NOMO-1 treated with dmso at 0.1 percent for 144 hours (cell line): Measurements from ENCODE around the gene CATSPERD.

Experiments
- DNase-seq: peaks from one replicate; lab custom pipeline; 2025; ENCODE audit not compliant: unreplicated experiment; lab: John Stamatoyannopoulos, UW

Gene CATSPERD

DNA sequence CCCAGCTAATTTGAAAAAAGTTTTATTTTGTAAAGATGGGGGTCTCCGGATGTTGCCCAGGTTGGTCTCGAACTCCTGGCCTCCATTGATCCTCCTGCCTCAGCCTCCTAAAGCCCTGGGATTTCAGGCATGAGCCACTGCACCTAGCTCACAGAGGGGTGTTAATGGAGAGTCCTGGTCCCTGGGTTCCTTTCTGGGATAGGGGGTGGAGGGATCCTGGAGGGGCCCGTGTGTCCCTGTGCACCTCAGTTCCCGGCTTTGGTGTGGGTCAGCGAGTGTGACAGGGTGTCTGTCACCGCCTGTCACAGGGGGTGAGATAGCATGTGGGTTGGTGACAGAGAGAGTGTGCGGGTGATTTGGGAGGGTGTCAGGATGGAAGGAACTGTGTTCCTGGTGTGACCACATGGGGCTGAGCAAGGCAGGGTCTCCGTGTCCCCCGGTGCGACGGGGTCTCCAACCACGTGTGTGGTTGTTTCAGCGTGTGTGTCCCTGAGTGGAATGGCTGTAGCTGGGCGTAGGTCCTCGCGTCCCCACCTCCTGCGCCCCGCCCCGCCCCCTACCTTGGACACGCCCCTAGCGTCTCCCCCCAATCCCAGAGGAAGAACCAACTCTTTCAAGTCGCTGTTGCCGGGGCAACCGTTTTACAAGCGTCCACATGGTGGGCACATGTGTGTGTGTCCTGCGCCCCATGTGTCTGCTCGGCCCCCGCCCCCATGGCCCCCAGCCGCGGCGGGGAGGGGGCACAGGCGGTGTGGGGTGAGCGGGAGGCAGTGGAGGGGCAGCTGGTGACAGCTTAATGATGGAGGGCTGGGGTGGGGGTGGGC is 81.6 kb downstream of the CATSPERD start:
- DNase-seq = no peak

DNA sequence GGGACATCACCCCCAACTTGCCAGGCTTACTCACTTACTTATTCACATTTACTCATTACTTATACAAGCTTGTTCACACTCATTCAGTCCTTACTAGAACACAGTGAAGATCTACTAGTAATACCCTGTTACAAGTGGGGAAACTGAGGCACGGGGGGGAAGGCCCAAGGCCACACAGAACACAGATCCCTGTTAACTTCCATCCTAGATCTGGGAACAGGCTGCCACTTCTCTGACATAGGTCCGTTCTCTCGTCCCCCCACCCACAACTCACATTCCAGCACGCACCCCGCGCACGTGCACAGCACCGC is 83.0 kb downstream of the CATSPERD start:
- DNase-seq = no peak

DNA sequence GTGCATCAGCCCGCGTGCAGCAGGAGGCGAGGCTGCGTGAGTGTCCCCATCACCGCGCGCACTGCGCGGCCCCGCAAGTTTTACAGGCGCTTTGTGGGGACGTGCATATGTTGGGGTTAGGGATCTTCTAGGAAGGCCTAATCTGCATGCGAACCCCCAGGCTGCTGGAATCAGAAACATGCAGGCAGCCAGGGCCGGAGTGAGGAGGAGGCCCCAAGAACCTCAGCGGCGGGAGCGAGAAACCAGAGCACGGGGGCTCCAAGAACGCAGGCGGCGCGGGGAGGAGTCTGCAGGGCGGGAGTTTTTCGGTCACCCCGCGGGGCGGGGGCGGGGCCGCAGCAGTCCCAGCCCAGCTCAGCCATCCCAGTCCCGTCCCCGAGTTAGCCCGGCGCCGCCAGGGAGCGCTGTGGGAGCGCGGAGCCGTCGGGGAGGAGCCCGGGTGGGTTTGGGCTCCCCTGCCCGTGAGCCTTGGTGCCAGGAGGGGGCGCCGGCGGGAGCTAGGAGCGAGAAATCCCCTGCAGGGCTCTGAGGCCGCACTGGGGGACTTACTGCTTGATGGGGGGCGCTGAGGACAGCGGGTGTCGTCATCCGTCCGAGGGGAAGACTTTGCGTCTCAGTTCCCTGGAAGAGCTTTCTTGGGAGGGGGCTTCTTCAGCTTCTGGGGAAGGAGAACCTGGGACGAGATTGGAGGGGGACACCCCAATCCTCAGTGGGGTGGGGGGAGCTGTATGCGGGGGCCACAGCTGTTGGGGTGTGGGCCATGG is 83.5 kb downstream of the CATSPERD start:
- peak; percentile 94 for DNase-seq

DNA sequence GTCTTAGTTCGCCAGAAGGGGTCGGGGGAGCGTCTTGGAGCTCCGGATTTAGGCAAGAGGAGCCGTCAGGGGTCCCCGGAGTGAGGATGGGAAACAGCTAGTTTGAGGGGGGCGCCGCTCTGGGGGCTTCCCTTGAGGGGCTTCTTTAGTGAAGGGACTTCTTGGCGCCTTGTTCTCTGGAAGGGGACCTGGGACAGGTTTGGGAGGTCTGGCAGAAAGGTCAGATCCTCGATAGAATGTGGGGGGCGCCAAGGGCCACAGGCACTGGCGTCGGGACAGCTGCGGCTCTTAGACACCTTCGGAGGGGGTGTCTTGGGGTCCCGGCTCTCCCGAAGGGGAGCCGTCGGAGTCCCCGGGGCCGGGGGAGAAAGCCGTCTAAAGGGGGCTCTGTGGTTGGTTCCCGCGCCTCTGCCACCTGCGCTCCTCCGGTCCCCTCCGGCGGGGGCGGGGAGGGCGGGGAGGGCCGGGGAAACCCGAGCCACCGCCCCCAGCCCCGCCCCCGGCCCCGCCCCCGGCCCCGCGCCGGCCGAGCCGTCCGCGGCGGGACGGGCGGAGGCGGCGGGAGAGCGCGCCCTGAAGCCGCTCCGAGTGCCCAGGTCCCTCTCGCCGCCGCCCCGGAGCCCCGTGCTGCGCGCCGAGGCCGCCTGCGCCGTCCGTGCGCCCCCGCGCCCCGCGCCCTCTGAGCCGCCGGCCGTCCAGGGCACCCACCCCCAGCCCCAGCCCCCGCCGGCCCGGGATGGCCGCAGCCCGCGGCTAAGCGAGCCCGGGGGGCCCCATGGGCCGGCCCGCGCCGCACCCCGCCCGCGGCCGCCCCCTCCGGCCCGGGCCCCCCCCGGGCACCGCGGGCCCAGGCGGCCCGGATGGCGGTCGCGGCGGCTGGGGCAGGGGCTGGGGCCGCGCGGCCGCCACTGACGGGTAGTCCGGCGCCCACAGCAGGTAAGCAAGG is 84.4 kb downstream of the CATSPERD start, which contains the start of gene NRTN:
Gene NRTN (plus strand): TSS at position 552 of the 946 bp plus-strand sequence. CDS start 19,099 bp downstream, outside the sequence.
- no peak for DNase-seq

DNA sequence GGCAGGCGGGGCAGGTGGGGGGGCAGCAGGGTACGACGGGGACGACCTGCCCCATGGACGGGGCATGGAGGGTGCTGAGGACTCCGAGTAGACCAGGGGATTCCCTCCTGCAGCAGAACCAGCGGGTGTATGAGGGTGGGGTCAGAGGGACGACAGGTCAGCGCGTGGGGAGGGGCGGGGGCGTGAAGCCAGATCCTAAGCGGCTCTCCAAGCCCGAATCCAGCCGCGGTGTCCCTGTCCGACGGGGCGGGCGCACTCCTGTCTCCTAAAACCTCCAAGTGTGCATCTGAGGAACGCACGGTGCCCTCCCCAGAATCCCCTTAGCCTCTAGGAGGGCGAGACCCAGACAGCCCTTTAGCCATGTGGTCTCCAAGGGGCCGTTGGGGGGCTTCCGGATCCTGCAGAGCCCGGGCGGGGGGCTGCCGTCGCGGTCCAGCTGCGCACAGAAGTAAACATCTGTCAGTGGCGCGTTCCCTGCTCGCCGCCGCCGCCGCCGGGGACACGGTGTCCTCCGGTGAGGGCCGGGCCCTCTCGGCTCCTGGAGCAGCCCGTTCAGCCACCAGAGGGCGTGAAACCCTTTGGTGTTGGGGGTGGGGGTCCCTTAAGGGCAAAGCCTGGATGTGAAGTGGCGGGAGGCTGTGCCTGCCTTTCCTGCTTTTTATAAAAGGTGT is 85.2 kb downstream of the CATSPERD start:
- no peak for DNase-seq

DNA sequence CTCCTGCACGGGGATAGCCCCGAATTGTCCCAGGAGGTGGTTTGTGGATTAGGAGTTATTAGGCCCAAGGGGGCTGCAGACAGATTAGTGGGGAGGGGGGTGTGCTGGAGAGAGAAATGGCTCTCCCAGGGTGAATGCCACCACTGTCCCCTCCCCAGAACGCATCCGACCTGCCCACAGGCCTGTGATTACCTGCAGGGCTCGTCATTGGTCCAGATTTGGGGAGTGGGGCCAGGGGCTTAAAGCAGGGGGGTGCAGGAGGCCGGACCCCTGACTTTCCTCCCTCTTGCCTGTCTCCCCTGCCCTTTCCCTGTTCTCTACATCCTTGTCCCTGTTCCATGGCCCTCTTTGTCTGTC is 85.7 kb downstream of the CATSPERD start:
- no peak for DNase-seq

DNA sequence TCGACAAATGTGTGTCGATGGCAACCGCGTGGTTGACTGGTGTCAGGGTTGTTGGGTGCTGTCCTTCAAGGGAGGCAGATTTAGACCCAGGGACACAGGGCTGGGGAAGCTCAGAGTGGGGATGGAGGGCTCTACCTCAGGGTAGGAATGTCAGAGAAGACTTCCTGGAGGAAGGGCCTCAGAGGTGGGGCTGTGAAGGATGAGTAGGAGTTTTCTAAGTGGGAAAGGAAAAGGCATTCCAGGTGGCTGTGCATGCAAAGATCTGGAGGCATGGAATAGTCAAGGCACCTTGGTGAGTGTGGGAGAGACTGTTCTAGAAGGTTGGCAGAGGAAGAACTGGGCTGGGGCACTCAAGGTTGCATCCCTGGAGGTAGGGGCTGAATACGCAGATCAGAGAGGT is 86.5 kb downstream of the CATSPERD start:
- no peak for DNase-seq

DNA sequence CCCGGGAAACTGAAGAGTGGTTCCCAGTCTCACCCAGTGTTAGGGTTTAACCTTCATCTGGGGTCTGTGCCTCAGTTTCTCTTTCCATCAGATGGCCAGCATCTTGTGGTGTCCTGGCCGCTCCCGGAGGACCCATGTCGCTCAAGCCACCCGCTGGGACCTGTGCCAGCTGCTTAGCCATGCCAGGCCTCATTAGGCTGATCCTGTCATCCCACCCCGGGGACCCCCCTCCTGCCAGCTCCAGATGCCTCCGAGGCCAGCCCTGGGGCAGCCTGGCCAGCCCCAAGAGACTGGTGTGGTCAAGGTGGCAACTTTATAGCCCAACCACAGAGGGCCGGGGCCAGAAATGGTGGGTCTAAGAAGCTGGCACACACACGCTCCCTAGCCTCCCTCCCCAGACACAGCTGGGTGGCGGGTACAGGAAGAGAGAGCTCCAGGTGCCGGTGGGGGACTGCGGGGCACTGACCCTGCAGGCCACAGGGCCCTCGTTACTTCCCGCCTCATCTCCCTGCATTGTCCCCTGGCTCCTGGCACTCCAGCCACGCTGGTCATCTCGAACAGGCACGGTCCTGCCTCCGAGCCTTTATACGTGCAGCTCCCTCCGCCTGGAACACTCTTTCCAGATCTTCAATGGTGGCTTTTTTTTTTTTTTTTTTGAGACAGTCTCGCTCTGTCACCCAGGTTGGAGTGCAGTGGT is 87.8 kb downstream of the CATSPERD start:
- DNase-seq = no peak

DNA sequence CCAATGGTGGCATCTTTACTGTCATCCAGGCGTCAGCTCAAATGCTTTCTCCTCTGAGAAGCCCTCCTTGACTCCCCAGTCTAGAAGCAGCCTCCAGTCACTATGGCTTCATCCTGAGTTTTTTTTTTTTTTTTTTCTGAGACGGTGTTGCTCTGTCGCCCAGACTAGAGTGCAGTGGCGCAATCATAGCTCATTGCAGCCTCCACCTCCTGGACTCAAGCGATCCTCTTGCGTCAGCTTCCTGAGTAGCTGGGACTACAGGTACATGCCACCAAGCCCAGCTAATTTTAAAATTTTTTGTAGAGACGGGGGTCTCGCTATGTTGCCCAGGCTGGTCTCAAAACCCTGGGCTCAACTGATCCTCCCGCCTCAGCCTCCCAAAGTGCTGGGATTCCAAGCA is 88.6 kb downstream of the CATSPERD start:
- peak; percentile 34 for DNase-seq

DNA sequence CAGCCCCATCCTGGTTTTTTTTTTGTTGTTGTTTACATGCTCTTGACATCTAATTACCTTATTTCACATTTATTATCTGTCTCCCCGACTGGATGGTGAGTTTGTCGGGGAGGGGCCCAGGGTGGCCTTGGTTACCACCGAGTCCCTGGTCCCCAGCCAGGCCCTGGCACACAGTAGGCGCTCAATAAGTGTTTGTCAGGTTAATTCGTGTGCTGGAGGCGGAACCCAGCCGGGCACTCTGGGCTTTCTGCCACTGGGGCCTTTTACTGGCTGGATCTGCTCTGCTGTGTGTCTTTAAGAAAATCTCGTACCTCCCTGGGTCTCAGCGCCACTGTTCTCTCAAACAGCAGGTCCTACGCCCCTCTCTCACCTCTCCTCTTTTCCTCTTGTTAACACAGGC is 89.0 kb downstream of the CATSPERD start:
- no peak for DNase-seq

DNA sequence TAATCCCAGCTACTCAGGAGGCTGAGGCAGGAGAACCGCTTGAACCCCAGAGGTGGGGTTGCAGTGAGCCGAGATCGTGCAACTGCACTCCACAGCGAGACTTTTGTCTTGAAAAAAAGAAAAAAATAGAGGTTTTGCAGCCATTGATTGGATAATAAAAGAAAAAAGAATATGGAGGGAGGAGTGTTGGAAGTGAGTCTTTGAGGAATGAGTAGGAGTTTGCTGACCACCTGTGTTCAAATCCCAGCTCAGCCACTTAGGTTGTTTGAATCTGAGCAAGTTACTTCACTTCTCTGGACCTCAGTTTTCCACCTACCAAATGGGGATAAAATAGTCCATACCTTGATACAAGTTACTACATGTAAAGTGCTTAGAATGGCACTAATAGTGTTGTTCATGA is 90.7 kb downstream of the CATSPERD start:
- DNase-seq = no peak

DNA sequence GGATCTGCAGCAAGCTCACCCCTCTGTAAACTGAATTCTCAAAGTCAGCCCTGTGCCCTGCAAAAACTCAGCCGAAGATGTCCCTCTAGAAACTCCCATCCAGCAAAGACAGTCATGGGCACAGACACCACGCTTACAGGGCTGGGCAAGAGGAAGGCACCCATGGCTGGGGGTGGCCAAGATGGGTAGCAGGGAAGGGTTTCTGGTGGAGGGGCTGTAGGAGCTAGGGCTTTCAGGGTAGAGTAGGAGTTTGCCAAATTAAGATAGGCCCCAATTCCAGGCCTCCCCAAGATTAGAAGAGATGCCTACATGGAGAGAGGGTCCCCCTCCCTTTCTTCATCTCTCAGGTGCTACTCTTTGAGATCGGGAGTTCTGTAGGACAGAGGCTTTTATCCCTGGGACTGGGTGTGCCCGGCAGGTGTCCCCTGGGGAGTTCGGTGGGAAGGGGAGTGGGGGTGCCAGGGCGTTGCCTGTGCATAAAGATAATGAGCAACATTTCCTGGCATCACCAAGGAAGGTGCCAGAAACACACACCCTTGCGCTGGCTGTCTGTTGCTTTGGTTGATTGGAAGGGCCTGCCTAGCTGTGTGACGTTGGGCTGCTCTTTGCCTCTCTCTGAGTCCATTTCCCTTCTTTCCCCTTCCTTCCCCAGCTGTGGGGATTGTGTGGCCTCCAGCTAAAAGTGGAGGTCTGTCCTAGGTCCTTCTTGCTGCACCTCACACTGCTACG is 93.8 kb downstream of the CATSPERD start:
- DNase-seq = no peak

DNA sequence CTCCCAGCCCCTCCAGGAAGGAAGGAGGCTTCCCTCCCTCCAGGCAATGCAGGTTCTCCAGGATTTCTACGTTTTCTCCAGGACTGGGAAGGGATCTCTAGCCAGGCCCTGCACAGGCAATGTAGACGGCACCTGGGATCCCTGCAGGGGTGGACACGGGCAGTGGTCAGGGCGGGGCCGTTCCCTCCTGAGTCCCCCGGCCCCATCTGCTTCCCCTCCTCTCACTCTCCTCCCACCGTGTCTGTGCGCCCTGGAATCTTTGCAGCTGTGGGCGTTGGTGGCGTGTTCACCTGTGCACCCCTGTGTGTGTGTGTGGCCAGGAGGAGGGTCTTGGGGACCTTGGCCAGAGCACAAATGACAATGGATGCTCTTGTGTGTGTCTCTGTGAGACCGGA is 94.4 kb downstream of the CATSPERD start:
- DNase-seq = no peak

DNA sequence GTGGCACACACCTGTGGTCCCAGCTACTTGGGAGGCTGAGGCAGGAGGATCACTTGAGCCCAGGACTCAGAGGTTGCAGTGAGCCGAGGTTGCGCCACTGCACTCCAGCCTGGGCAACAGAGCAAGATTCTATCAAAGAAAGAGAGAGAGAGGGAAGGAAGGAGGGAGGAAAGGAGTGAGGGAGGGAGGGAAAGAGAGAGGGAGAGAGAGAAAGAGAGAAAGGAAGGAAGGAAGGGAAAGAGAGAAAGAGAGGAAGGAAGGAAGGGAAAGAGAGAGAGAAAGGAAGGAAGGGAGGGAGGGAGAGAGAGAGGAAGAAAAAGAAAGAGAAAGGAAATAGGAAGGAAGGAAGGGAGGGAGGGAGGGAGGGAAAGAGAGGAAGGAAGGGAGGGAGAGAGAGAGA is 96.8 kb downstream of the CATSPERD start:
- DNase-seq = no peak

DNA sequence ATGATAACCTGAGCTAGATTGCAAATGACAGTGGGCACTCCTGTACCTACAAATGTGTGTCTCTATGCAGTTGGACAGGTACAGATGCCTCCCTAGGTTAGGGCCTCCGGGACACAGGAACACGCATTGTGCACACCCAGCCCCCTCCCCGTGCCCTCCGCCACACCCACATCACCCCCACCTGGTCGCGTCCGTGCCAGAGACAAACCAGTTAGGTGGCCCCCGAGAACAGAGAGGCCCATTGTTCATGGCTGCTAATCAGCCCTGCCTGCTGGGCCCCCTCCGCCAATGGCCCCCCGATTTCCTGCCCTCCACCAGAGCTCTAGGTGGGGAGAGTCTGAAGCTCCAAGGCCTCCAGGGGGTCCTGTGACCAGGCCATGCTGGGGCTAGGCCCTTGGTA is 98.2 kb downstream of the CATSPERD start:
- DNase-seq = no peak

DNA sequence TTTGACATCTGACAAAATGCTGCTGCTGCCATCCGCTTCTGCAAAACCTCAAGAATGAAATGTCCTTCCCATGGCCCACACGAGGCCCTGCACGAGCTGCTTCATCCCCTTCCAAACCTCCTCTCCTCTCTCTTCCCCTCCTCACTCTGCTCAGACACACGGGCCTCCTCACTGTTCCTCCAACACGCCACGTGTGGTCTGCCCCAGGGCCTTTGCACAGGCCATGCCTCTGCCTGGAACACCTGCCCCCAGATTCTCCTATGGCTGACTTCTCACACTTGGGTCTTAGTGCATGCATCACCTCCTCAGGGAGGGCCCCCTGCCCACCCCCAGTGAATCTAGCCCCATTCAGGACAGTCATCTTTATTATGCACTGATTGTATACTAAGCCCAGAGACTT is 100.3 kb downstream of the CATSPERD start:
- no peak for DNase-seq

DNA sequence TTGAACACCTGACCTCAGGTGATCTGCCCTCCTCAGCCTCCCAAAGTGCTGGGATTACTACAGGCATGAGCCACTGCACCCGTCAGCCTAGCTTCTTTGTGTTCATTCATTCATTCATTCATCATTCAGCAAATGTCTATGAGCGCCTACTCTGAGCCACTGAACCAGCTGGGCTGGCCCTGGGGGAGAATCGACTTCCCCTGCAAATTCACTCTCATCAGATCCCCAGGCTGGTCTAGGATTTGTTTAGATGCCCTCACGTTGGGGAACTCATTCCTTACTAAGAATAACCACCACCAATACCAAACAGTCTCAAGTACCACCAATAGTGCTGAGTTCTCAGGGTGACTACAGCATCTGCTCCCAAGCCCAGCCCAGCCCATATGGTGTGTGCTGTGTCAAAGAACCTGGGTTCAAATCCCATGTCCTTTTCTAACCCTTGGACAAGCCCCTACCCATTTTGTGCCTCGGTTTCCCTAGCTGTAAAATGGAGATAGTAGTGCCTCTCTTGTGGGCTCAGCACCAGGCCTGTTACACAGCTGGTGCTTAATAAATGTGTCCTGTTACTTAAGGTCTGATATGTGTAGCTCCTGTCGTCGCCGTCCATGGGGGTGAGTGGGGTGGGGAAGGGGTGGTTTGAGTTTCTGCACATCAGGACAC is 101.2 kb downstream of the CATSPERD start:
- no peak for DNase-seq

DNA sequence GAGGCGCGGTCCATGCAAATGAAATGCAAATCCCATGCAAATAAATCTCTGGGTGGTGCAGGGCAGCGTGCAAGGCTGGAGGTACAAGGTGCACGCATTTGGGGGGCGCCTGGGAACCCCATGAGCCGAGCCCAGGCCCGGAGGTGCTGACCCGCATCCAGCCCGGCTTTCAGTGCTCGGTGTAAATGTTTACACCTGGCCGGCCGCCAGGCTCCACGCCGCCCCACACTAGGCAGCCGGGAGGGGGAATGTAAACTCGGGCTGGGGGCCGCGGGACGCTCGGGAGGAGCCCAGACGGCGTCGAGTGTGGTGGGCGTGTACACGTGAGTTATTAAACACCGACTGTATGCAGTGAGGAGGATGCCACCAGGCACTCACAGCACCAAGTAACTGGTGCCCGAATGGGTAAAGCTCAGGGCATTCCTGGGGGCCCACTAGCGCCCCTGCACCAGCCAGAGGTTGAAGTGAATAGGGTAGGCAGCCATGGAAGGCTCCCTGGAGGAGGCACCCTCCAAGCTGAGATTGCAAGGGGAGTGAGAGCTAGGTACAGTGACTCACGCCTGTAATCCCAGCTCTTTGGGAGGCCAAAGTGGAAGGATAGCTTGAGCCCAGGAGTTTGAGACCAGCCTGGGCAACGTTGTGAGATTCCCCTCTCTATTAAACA is 101.9 kb downstream of the CATSPERD start:
- no peak for DNase-seq
